ENCODE measurements around the gene FAM107B.

Gene FAM107B

GRCh38 chr10:14564268-14564744 lies 210.4 kb downstream of the FAM107B start:
- no peaks in the 10 kb centered on the region for H3K36me3 ChIP-seq (ENCODE audit: control insufficient read depth, insufficient read depth, low read length)
- H3K9ac ChIP-seq, result no peak overlapping the region
- no peak overlapping the region for H3K4me3 ChIP-seq (ENCODE audit: low read depth, low read length)
- H3K27me3 ChIP-seq (ENCODE audit: control insufficient read depth, insufficient read depth, low read length), result no peaks in the 10 kb centered on the region
- no peak overlapping the region for H3K4me2 ChIP-seq (ENCODE audit: low read length)
- peaks cover 39% of the 10 kb centered on the region for H3K79me2 ChIP-seq
- H2AFZ ChIP-seq, result no peak overlapping the region
- no peak overlapping the region for H3K27ac ChIP-seq
- no peak for TF ChIP-seq CTCF (IDR thresholded peaks at IDR 0.05)
- no peaks in the 10 kb centered on the region for H3K9me3 ChIP-seq (ENCODE audit: control insufficient read depth, low read length)
- H3K4me1 ChIP-seq, result no peaks in the 10 kb centered on the region

GRCh38 chr10:14563359-14563940 lies 211.2 kb downstream of the FAM107B start:
- Histone ChIP-seq H3K4me1 (no peaks in the 10 kb centered on the region), H3K4me3 (ENCODE audit: low read depth, low read length) (no peak overlapping the region), H3K9me3 (ENCODE audit: control insufficient read depth, low read length) (no peaks in the 10 kb centered on the region), H3K79me2 (peaks cover 33% of the 10 kb centered on the region), H2AFZ (no peak overlapping the region), H3K9ac (no peak overlapping the region), H3K27ac (no peak overlapping the region), H3K36me3 (ENCODE audit: control insufficient read depth, insufficient read depth, low read length) (no peaks in the 10 kb centered on the region), H3K4me2 (ENCODE audit: low read length) (no peak overlapping the region), H3K27me3 (ENCODE audit: control insufficient read depth, insufficient read depth, low read length) (no peaks in the 10 kb centered on the region)
- no peak for TF ChIP-seq CTCF (IDR thresholded peaks at IDR 0.05)

GRCh38 chr10:14563076-14563336 lies 211.7 kb downstream of the FAM107B start:
- H3K36me3 ChIP-seq (ENCODE audit: control insufficient read depth, insufficient read depth, low read length), result no peaks in the 10 kb centered on the region
- peaks cover 33% of the 10 kb centered on the region for H3K79me2 ChIP-seq
- no peak overlapping the region for H3K4me2 ChIP-seq (ENCODE audit: low read length)
- H2AFZ ChIP-seq, result no peak overlapping the region
- no peak overlapping the region for H3K9ac ChIP-seq
- no peaks in the 10 kb centered on the region for H3K4me1 ChIP-seq
- no peaks in the 10 kb centered on the region for H3K9me3 ChIP-seq (ENCODE audit: control insufficient read depth, low read length)
- no peaks in the 10 kb centered on the region for H3K27me3 ChIP-seq (ENCODE audit: control insufficient read depth, insufficient read depth, low read length)
- no peak overlapping the region for H3K27ac ChIP-seq
- no peak for TF ChIP-seq CTCF (IDR thresholded peaks at IDR 0.05)
- no peak overlapping the region for H3K4me3 ChIP-seq (ENCODE audit: low read depth, low read length)

- no peak for TF ChIP-seq CTCF (IDR thresholded peaks at IDR 0.05)
- Histone ChIP-seq H3K4me2 (ENCODE audit: low read length) (no peak overlapping the region), H3K36me3 (ENCODE audit: control insufficient read depth, insufficient read depth, low read length) (no peaks in the 10 kb centered on the region), H3K4me3 (ENCODE audit: low read depth, low read length) (no peak overlapping the region), H3K9me3 (ENCODE audit: control insufficient read depth, low read length) (no peaks in the 10 kb centered on the region), H3K27me3 (ENCODE audit: control insufficient read depth, insufficient read depth, low read length) (no peaks in the 10 kb centered on the region), H3K9ac (no peak overlapping the region), H3K4me1 (no peaks in the 10 kb centered on the region), H2AFZ (no peak overlapping the region), H3K27ac (no peak overlapping the region), H3K79me2 (peaks cover 33% of the 10 kb centered on the region)
These were observed 212.2 kb downstream of the FAM107B start for GRCh38 chr10:14562218-14563075.

Data from parathyroid adenoma (tissue), 2 donors.